HCT116 (cell line): ENCODE results near the gene GPALPP1.

Experiments used
- EZH2 ChIP-seq: fragments of 200-600 bp; sonication (generic); IDR thresholded peaks from 2 replicates; pipeline ENCODE4 v1.6.1; 2017; ENCODE audit warnings: antibody characterized with exemption, mixed run types
- POLR2A ChIP-seq: IDR thresholded peaks from 2 replicates; pipeline ENCODE4 v1.7.0; 2011; ENCODE audit warnings: borderline replicate concordance; ENCODE audit not compliant: insufficient read depth, insufficient read length; ENCODE audit errors: extremely low read depth
- RAD21 ChIP-seq: IDR thresholded peaks from 2 replicates; pipeline ENCODE4 v1.6.1; 2012; ENCODE audit warnings: low read depth, mild to moderate bottlenecking
- SP1 ChIP-seq: IDR thresholded peaks from 2 replicates; pipeline ENCODE4 v1.6.1; 2012; ENCODE audit warnings: low read depth
- TF ChIP-seq, protein P1 (sequence below): IDR thresholded peaks from 2 replicates; pipeline ENCODE4 v1.6.1; 2012

DNA sequence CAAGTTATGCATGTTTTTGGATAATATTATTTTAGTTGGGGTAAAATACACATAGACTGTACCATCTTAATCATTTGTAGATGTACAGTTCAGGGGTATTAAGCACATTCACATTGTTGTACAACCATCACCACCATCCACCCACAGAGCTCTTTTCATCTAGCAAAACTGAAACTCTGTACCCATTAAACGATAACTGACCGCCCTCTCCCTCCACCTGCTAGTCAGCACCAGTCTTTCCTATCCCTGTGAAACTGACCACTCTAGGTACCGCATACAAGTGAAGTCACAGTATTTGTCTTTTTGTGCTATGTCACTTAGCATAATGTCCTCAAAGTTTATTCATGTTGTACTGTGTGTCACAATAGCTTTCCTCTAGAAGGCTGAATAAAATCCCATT, 70.7 kb downstream of the GPALPP1 start:
- no peak for TF ChIP-seq EZH2
- TF ChIP-seq, protein P1, sequence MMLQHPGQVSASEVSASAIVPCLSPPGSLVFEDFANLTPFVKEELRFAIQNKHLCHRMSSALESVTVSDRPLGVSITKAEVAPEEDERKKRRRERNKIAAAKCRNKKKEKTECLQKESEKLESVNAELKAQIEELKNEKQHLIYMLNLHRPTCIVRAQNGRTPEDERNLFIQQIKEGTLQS: no peak
- TF ChIP-seq RAD21: no peak
- TF ChIP-seq POLR2A: no peak
- TF ChIP-seq SP1: no peak
